OCI-LY3 (cell line): ENCODE data around the gene FPR1.

Experiments
- EZH2phosphoT487 ChIP-seq: fragments of 200-600 bp; shearing (Covaris generic); IDR thresholded peaks from 2 replicates; pipeline ENCODE4 v1.6.1; 2018; ENCODE audit warnings: antibody characterized with exemption, mixed run types, low read depth
- TF ChIP-seq, protein P1 (sequence below): fragments of 200-600, 300-600 bp; sonication (generic); IDR thresholded peaks from 2 replicates; pipeline ENCODE4 v1.5.1; 2014; ENCODE audit warnings: antibody characterized with exemption, low read length, low read depth

GRCh38 chr19:51783372-51783771 lies 31.7 kb upstream of the FPR1 start:
- TF ChIP-seq, protein P1, sequence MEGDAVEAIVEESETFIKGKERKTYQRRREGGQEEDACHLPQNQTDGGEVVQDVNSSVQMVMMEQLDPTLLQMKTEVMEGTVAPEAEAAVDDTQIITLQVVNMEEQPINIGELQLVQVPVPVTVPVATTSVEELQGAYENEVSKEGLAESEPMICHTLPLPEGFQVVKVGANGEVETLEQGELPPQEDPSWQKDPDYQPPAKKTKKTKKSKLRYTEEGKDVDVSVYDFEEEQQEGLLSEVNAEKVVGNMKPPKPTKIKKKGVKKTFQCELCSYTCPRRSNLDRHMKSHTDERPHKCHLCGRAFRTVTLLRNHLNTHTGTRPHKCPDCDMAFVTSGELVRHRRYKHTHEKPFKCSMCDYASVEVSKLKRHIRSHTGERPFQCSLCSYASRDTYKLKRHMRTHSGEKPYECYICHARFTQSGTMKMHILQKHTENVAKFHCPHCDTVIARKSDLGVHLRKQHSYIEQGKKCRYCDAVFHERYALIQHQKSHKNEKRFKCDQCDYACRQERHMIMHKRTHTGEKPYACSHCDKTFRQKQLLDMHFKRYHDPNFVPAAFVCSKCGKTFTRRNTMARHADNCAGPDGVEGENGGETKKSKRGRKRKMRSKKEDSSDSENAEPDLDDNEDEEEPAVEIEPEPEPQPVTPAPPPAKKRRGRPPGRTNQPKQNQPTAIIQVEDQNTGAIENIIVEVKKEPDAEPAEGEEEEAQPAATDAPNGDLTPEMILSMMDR = peak; percentile 66
- TF ChIP-seq EZH2phosphoT487 = no peak
